PFSK-1 (cell line): ENCODE results near the gene WFDC13. TPM values are rescaled to one million over a fixed set of nuclear protein-coding genes. Genes with fewer than 3 reads are reported as not detected.

Experiments
- FOXP2 ChIP-seq: optimal IDR thresholded peaks from 2 replicates; pipeline ENCODE3; 2011; ENCODE audit warnings: borderline replicate concordance, control low read depth, inconsistent platforms; ENCODE audit not compliant: insufficient read depth; ENCODE audit errors: extremely low read length, extremely low read depth
- POLR2AphosphoS5 ChIP-seq: IDR thresholded peaks from 2 replicates; pipeline ENCODE4 v1.6.1; 2012; ENCODE audit warnings: low read depth, mild to moderate bottlenecking, control low read depth, low read length, moderate library complexity
- SIN3A ChIP-seq: IDR thresholded peaks from 2 replicates; pipeline ENCODE4 v1.6.1; 2012; ENCODE audit warnings: mild to moderate bottlenecking, low read length, moderate library complexity, borderline replicate concordance; ENCODE audit not compliant: insufficient read depth
- TAF1 ChIP-seq: IDR thresholded peaks from 2 replicates; pipeline ENCODE4 v1.6.1; 2012; ENCODE audit warnings: low read length, control low read depth, borderline replicate concordance; ENCODE audit not compliant: insufficient read depth
- polyA plus RNA-seq: library from polyadenylated mRNA; unstranded; fragments of >200 nt; gene quantifications from one replicate; pipeline ENCODE4 v1.2.1, GENCODE V29; 2012; ENCODE audit warnings: low read depth, missing spikeins; ENCODE audit not compliant: insufficient read length
- TF ChIP-seq, protein P1 (sequence below), 2 experiments: IDR thresholded peaks; 2 replicates each; pipeline versions ENCODE4 v1.6.1 to v1.8.0; 2011 to 2012; ENCODE audit warnings: low read depth in 2 of 2, low read length in 2 of 2, control low read depth in 1 of 2, inconsistent platforms in 1 of 2, mild to moderate bottlenecking in 1 of 2, moderate library complexity in 1 of 2; ENCODE audit not compliant: insufficient read depth in 1 of 2

Gene WFDC13, protein sequence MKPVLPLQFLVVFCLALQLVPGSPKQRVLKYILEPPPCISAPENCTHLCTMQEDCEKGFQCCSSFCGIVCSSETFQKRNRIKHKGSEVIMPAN
- polyA plus RNA-seq = not detected

GRCh38 chr20:45701873-45702272 is at the start of gene WFDC13:
Gene WFDC13 (plus strand): TSS chr20:45702038. CDS start chr20:45702124, 86 bp downstream.
- TF ChIP-seq, protein P1, sequence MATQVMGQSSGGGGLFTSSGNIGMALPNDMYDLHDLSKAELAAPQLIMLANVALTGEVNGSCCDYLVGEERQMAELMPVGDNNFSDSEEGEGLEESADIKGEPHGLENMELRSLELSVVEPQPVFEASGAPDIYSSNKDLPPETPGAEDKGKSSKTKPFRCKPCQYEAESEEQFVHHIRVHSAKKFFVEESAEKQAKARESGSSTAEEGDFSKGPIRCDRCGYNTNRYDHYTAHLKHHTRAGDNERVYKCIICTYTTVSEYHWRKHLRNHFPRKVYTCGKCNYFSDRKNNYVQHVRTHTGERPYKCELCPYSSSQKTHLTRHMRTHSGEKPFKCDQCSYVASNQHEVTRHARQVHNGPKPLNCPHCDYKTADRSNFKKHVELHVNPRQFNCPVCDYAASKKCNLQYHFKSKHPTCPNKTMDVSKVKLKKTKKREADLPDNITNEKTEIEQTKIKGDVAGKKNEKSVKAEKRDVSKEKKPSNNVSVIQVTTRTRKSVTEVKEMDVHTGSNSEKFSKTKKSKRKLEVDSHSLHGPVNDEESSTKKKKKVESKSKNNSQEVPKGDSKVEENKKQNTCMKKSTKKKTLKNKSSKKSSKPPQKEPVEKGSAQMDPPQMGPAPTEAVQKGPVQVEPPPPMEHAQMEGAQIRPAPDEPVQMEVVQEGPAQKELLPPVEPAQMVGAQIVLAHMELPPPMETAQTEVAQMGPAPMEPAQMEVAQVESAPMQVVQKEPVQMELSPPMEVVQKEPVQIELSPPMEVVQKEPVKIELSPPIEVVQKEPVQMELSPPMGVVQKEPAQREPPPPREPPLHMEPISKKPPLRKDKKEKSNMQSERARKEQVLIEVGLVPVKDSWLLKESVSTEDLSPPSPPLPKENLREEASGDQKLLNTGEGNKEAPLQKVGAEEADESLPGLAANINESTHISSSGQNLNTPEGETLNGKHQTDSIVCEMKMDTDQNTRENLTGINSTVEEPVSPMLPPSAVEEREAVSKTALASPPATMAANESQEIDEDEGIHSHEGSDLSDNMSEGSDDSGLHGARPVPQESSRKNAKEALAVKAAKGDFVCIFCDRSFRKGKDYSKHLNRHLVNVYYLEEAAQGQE (IDR thresholded peaks at IDR 0.05; ENCODE audit: insufficient read depth in 1 of 2, low read depth in 2 of 2, low read length in 2 of 2) = no peak
- TF ChIP-seq POLR2AphosphoS5 = no peak

DNA sequence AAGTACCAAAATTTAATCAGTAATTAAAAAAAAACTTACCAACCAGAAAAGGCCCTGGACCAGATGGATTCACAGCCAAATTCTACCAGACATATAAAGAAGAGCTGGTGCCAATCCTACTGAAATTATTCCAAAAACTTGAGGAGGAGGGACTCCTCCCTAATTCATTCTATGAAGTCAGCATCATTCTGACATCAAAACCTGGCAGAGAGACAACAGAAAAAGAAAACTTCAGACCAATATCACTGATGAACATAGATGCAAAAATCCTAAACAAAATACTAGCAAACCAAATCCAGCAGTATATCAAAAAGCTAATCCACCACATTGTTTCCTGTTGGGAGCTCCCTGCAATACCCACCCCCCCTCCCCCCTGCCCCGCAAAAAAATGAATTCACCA is 31.7 kb upstream of the WFDC13 start, which contains the start of gene WFDC11:
TSS of gene WFDC11 (minus strand) at position 101 of the 400 bp plus-strand sequence. CDS start 19,639 bp downstream, outside the sequence.
- TF ChIP-seq TAF1 (no peak), FOXP2 (no peak), SIN3A (no peak), POLR2AphosphoS5 (no peak)
- TF ChIP-seq, protein P1 (IDR thresholded peaks at IDR 0.05; ENCODE audit: insufficient read depth in 1 of 2, low read depth in 2 of 2, low read length in 2 of 2) = no peak

- no peak for TF ChIP-seq TAF1
- TF ChIP-seq POLR2AphosphoS5 = no peak
- TF ChIP-seq SIN3A = no peak
Observed at GRCh38 chr20:45672765-45673164, 29.1 kb upstream of the WFDC13 start.

DNA sequence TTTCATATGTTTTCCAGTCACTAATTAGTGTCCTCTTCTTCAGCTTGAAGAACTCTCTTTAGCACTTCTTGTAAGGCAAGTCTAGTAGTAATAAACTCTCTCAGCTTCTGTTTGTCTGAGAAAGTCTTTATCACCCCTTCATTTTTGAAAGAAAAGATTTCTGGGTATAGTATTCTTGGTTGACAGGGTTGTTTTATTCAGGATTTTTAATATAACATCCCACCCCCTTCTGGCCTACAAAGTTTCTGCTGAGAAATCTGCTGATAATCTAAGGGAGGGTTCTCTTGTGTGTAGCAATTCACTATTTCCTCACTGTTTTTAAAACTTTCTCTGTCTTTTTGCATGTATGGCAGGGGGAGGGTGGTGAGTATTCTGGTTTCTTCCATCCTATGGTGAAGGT is 22.2 kb upstream of the WFDC13 start:
- TF ChIP-seq, protein P1 (IDR thresholded peaks at IDR 0.05; ENCODE audit: insufficient read depth in 1 of 2, low read depth in 2 of 2, low read length in 2 of 2) = no peak
- TF ChIP-seq FOXP2 (no peak), POLR2AphosphoS5 (no peak), TAF1 (no peak), SIN3A (no peak)

DNA sequence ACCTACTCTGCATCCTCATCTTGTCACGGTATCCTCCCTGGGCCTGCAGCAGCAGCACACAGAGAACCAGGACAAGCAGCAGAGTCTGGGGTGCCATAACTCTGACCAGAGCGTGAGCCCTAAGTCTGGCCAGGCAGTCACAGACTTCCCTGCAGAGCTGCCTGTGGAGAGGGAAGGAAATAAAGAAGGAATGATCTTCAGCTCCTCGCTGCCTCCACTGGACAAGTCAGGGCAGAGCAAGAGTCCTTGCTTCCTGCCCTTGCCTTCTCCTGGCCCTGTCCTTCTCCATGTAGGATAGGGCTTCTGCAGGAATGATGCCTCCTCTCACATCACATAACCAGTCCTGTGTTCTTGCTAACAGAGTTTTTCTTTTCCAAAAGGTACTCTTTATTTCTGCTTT is 15.9 kb upstream of the WFDC13 start:
- TF ChIP-seq, protein P1 (IDR thresholded peaks at IDR 0.05; ENCODE audit: insufficient read depth in 1 of 2, low read depth in 2 of 2, low read length in 2 of 2) = no peak
- no peak for TF ChIP-seq POLR2AphosphoS5
- no peak for TF ChIP-seq SIN3A
- no peak for TF ChIP-seq FOXP2
